ENCODE data around the gene CUBN. TPM values are rescaled to one million over a fixed set of nuclear protein-coding genes. Genes with fewer than 3 reads are reported as not detected.

The CUBN gene
- total and polyA plus RNA-seq, 7 donors = 0.25 to 2.4 (median 1.1) TPM; not detected in 2

GRCh38 chr10:16867990-16868389 lies 261.6 kb downstream of the CUBN start:
- DNase-seq = no peak
- Histone ChIP-seq H3K4me1 (no peaks in the 10 kb centered on the region), H3K9me3 (no peaks in the 10 kb centered on the region), H3K4me3 (no peak overlapping the region), H3K27ac (no peak overlapping the region), H3K27me3 (no peaks in the 10 kb centered on the region), H3K36me3 (no peaks in the 10 kb centered on the region)
- intact Hi-C loops (cut with DNase I) = no loop called here
- WGBS, 2 donors = 84 to 85% methylated on average over 4 of the region's 4 CpGs
- no peak for TF ChIP-seq POLR2AphosphoS5 (IDR thresholded peaks at IDR 0.05)
- no peak for TF ChIP-seq POLR2A (IDR thresholded peaks at IDR 0.05)
- TF ChIP-seq CTCF (IDR thresholded peaks at IDR 0.05) = no peak
- no peak for TF ChIP-seq EP300 (IDR thresholded peaks at IDR 0.05)

- Histone ChIP-seq H3K4me1 (no peaks in the 10 kb centered on the region), H3K27ac (no peak overlapping the region), H3K4me3 (no peak overlapping the region), H3K9me3 (no peaks in the 10 kb centered on the region), H3K36me3 (no peaks in the 10 kb centered on the region), H3K27me3 (no peaks in the 10 kb centered on the region)
- TF ChIP-seq POLR2AphosphoS5 (IDR thresholded peaks at IDR 0.05) = no peak
- TF ChIP-seq CTCF (IDR thresholded peaks at IDR 0.05) = no peak
- TF ChIP-seq POLR2A (IDR thresholded peaks at IDR 0.05) = no peak
- no peak for TF ChIP-seq EP300 (IDR thresholded peaks at IDR 0.05)
- 51 to 63% methylated on average over 2 of the region's 2 CpGs for whole genome bisulfite sequencing, 2 donors
- DNase-seq = no peak
- intact Hi-C loops (cut with DNase I) = no loop called here
Observed at GRCh38 chr10:16867556-16867955, 262.1 kb downstream of the CUBN start.

- no peak for DNase-seq
- 87 to 92% methylated on average over 7 of the region's 7 CpGs for WGBS, 2 donors
- intact Hi-C loops (cut with DNase I) = no loop called here
- Histone ChIP-seq H3K9me3 (no peaks in the 10 kb centered on the region), H3K27ac (no peak overlapping the region), H3K4me1 (no peaks in the 10 kb centered on the region), H3K27me3 (no peaks in the 10 kb centered on the region), H3K4me3 (no peak overlapping the region), H3K36me3 (no peaks in the 10 kb centered on the region)
- no peak for TF ChIP-seq POLR2A (IDR thresholded peaks at IDR 0.05)
- TF ChIP-seq POLR2AphosphoS5 (IDR thresholded peaks at IDR 0.05) = no peak
- TF ChIP-seq EP300 (IDR thresholded peaks at IDR 0.05) = no peak
- no peak for TF ChIP-seq CTCF (IDR thresholded peaks at IDR 0.05)
Observed at GRCh38 chr10:16866541-16867275, 262.9 kb downstream of the CUBN start.

GRCh38 chr10:16865766-16866165 lies 263.8 kb downstream of the CUBN start:
- 65 to 90% methylated on average over 7 of the region's 7 CpGs for WGBS, 2 donors
- Histone ChIP-seq H3K4me3 (no peak overlapping the region), H3K9me3 (no peaks in the 10 kb centered on the region), H3K4me1 (no peaks in the 10 kb centered on the region), H3K36me3 (no peaks in the 10 kb centered on the region), H3K27ac (no peak overlapping the region), H3K27me3 (no peaks in the 10 kb centered on the region)
- no peak for DNase-seq
- TF ChIP-seq POLR2AphosphoS5 (IDR thresholded peaks at IDR 0.05) (no peak), EP300 (IDR thresholded peaks at IDR 0.05) (no peak), CTCF (IDR thresholded peaks at IDR 0.05) (no peak), POLR2A (IDR thresholded peaks at IDR 0.05) (no peak)
- intact Hi-C loops (cut with DNase I) = no loop called here

- 64 to 80% methylated on average over 2 of the region's 2 CpGs for WGBS, 2 donors
- no peak for TF ChIP-seq EP300 (IDR thresholded peaks at IDR 0.05)
- Histone ChIP-seq H3K27me3 (no peaks in the 10 kb centered on the region), H3K4me3 (no peak overlapping the region), H3K9me3 (peaks cover 0 to 4% (median 0%) of the 10 kb centered on the region in 4 donors), H3K36me3 (no peaks in the 10 kb centered on the region), H3K27ac (no peak overlapping the region), H3K4me1 (no peaks in the 10 kb centered on the region)
- intact Hi-C loops (cut with DNase I) = no loop called here
- no peak for DNase-seq
Observed at GRCh38 chr10:16863766-16864165, 265.8 kb downstream of the CUBN start.
